GM12891 (cell line): Measurements from ENCODE around the gene RHBDL1.

Experiments
- POLR2A ChIP-seq: IDR thresholded peaks from 2 replicates; pipeline ENCODE4 v1.6.1; 2011; ENCODE audit warnings: low read depth, low read length, control low read depth
- POLR2AphosphoS5 ChIP-seq: IDR thresholded peaks from 2 replicates; pipeline ENCODE4 v1.6.1; 2011; ENCODE audit warnings: low read depth, low read length, control low read depth
- SPI1 ChIP-seq: IDR thresholded peaks from 2 replicates; pipeline ENCODE4 v1.6.1; 2011; ENCODE audit warnings: low read depth, low read length, control low read depth
- TAF1 ChIP-seq: IDR thresholded peaks from 2 replicates; pipeline ENCODE4 v1.6.1; 2011; ENCODE audit warnings: low read depth, low read length, control low read depth

GRCh38 chr16:698911-699671 is 23.6 kb downstream of the RHBDL1 start:
- TF ChIP-seq POLR2AphosphoS5 (no peak), POLR2A (no peak), SPI1 (no peak), TAF1 (no peak)
